Epithelial cell of alveolus of lung (primary cell): ENCODE results near the gene KANSL1. TPM values are rescaled to one million over a fixed set of nuclear protein-coding genes. Genes with fewer than 3 reads are reported as not detected.

Experiments used
- total RNA-seq: library from RNA; depleted of rRNA; stranded (reverse); fragments of >200 nt; gene quantifications from 2 replicates; pipeline ENCODE4 v1.2.1, GENCODE V29; 2015

The KANSL1 gene
- total RNA-seq = 19.0 and 58.4 TPM in 2 replicates

GRCh38 chr17:46193151-46193625 lies at the start of gene KANSL1:
Gene KANSL1 (minus strand): TSS chr17:46193429. CDS start chr17:46172143, 21,286 bp downstream.

GRCh38 chr17:45998987-45999899 lies 194.0 kb downstream of the KANSL1 start, which contains the start of gene STH:
Gene STH (plus strand): TSS chr17:45999250. CDS start chr17:45999280, 30 bp downstream.

Other genes with a start within 250 kb of the KANSL1 start
- not detected in 2 replicates for gene STH, start 194.2 kb downstream of the KANSL1 start, total RNA-seq
- gene LRRC37A, start 101.7 kb upstream of the KANSL1 start, total RNA-seq = 0.65 and 0.72 TPM in 2 replicates
- gene ARL17B, start 168.3 kb upstream of the KANSL1 start, total RNA-seq = 8.5 and 9.3 TPM in 2 replicates